HL-60/S4 treated with phorbol 12-myristate 13-acetate at 8.2 ng/mL for 4 days and 3 days (cell line): ENCODE measurements around the gene GPBP1.
"Not testable (repeated sequence)": the region's sequence is repeated elsewhere in the genome, so short reads cannot be mapped to it uniquely, and the experiment has no call there.

ENCODE experiments used
- in situ Hi-C: fragments of 300-500 bp; cut with MboI; formaldehyde crosslinking; loops from 2 replicates; pipeline ENCODE4 v1.15.0; 2022; ENCODE audit warnings: low sequenced_read_pairs

Gene GPBP1

GRCh38 chr5:57176350-57176857, 2.5 kb downstream of the GPBP1 start:
- in situ Hi-C loops: no loop called here

- in situ Hi-C loops: no loop called here
Observed at GRCh38 chr5:57177479-57178156, 3.8 kb downstream of the GPBP1 start.

- in situ Hi-C loops: not testable (repeated sequence)
Observed at GRCh38 chr5:57178238-57178637, 4.4 kb downstream of the GPBP1 start.

GRCh38 chr5:57179262-57180200, 5.7 kb downstream of the GPBP1 start:
- in situ Hi-C loops: no loop called here

- in situ Hi-C loops: no loop called here
Observed at GRCh38 chr5:57181154-57181553, 7.3 kb downstream of the GPBP1 start.

GRCh38 chr5:57184322-57184721, 10.5 kb downstream of the GPBP1 start:
- in situ Hi-C loops: no loop called here

GRCh38 chr5:57185313-57185712, 11.5 kb downstream of the GPBP1 start:
- in situ Hi-C loops: no loop called here

- in situ Hi-C loops: no loop called here
Observed at GRCh38 chr5:57186194-57186593, 12.3 kb downstream of the GPBP1 start.

GRCh38 chr5:57187977-57188376, 14.1 kb downstream of the GPBP1 start:
- in situ Hi-C loops: not testable (repeated sequence)

- in situ Hi-C loops: no loop called here
Observed at GRCh38 chr5:57189515-57189914, 15.7 kb downstream of the GPBP1 start.

GRCh38 chr5:57190593-57190992, 16.7 kb downstream of the GPBP1 start:
- in situ Hi-C loops: no loop called here

- in situ Hi-C loops: no loop called here
Observed at GRCh38 chr5:57191163-57191562, 17.3 kb downstream of the GPBP1 start.

- in situ Hi-C loops: no loop called here
Observed at GRCh38 chr5:57191986-57192385, 18.1 kb downstream of the GPBP1 start.

- in situ Hi-C loops: not testable (repeated sequence)
Observed at GRCh38 chr5:57192832-57193231, 19.0 kb downstream of the GPBP1 start.

GRCh38 chr5:57193757-57194413, 20.0 kb downstream of the GPBP1 start:
- in situ Hi-C loops: no loop called here

GRCh38 chr5:57194653-57195052, 20.8 kb downstream of the GPBP1 start:
- in situ Hi-C loops: no loop called here

- in situ Hi-C loops: no loop called here
Observed at GRCh38 chr5:57195060-57195459, 21.2 kb downstream of the GPBP1 start.

- in situ Hi-C loops: loop anchor here (25.0 kb wide), 1 partner anchor 263 kb away; no protein-coding TSS in a partner anchor
Observed at GRCh38 chr5:57199866-57200265, 26.0 kb downstream of the GPBP1 start.

- in situ Hi-C loops: loop anchor here (25.0 kb wide), 1 partner anchor 266 kb away; no protein-coding TSS in a partner anchor
Observed at GRCh38 chr5:57202811-57203210, 29.0 kb downstream of the GPBP1 start.

GRCh38 chr5:57207007-57207653, 33.3 kb downstream of the GPBP1 start:
- in situ Hi-C loops: loop anchor here (25.0 kb wide), 1 partner anchor 270 kb away; no protein-coding TSS in a partner anchor
